CD4-positive, alpha-beta T cell (primary cell): ENCODE data around the gene TNP2. TPM values are rescaled to one million over a fixed set of nuclear protein-coding genes. Genes with fewer than 3 reads are reported as not detected.

Source experiments
- ATAC-seq: fragments of 200-7000 bp; cut with Tn5 transposase; one replicate; pipeline ENCODE4 v1.10.0; 2022; ENCODE audit warnings: mild to moderate bottlenecking; ENCODE audit not compliant: poor library complexity
- CTCF ChIA-PET: fragments of 350-600 bp; sonication (Branson Sonifier 250); formaldehyde crosslinking; loops from one replicate; lab custom pipeline; 2021; ENCODE audit warnings: antibody characterized with exemption, inconsistent platforms; lab: Charles Lee
- POLR2A ChIA-PET: fragments of 350-600 bp; sonication (Branson Sonifier 250); formaldehyde crosslinking; loops from one replicate; lab custom pipeline; 2021; ENCODE audit warnings: antibody characterized with exemption, inconsistent platforms; lab: Charles Lee
- DNase-seq, 14 experiments: peaks; one replicate each; pipeline ENCODE4 v3.0.0-alpha.2; 2013 to 2020; ENCODE audit warnings: mixed read lengths in 2 of 14
- H3K27ac ChIP-seq, 2 donors: one replicate each; pipeline versions ENCODE4 v1.5.1 to v1.7.0; 2013; ENCODE audit warnings: low read length in 2 of 2, low read depth in 1 of 2, mild to moderate bottlenecking in 1 of 2
- H3K27me3 ChIP-seq, 2 experiments: 1 replicate in 1 of 2; 2 replicates in 1 of 2; pipeline versions ENCODE4 v1.6.1 to v1.7.0; 2013; ENCODE audit warnings: low read length in 2 of 2, control low read depth in 1 of 2, mild to moderate bottlenecking in 1 of 2, moderate library complexity in 1 of 2; ENCODE audit not compliant: insufficient read depth in 2 of 2, control insufficient read depth in 1 of 2
- H3K36me3 ChIP-seq: one replicate; pipeline ENCODE4 v1.6.1; 2013; ENCODE audit warnings: low read length, control low read depth; ENCODE audit not compliant: insufficient read depth
- H3K4me1 ChIP-seq: one replicate; pipeline ENCODE4 v1.6.1; 2013; ENCODE audit warnings: low read length, control low read depth; ENCODE audit not compliant: insufficient read depth
- H3K4me3 ChIP-seq: one replicate; pipeline ENCODE4 v1.5.1; 2013; ENCODE audit warnings: mild to moderate bottlenecking, low read length, moderate library complexity
- H3K9me3 ChIP-seq, 2 experiments: 1 replicate in 1 of 2; 2 replicates in 1 of 2; pipeline versions ENCODE4 v1.6.1 to v1.7.0; 2013; ENCODE audit warnings: low read length in 2 of 2, mild to moderate bottlenecking in 2 of 2, control low read depth in 1 of 2, moderate library complexity in 1 of 2; ENCODE audit not compliant: control insufficient read depth in 1 of 2, insufficient read depth in 1 of 2
- H3K27ac Mint-ChIP-seq: one replicate; pipeline ENCODE4 v1.8.0; 2020; ENCODE audit warnings: mixed read lengths
- H3K27me3 Mint-ChIP-seq: one replicate; pipeline ENCODE4 v1.8.0; 2021; ENCODE audit warnings: mixed read lengths
- H3K36me3 Mint-ChIP-seq: one replicate; pipeline ENCODE4 v1.8.0; 2021; ENCODE audit warnings: low read depth, mixed read lengths
- H3K4me1 Mint-ChIP-seq: one replicate; pipeline ENCODE4 v1.8.0; 2021; ENCODE audit warnings: low read depth, mixed read lengths
- H3K4me3 Mint-ChIP-seq: one replicate; pipeline ENCODE4 v1.8.0; 2020; ENCODE audit warnings: mild to moderate bottlenecking, mixed read lengths
- H3K9me3 Mint-ChIP-seq: one replicate; pipeline ENCODE4 v1.8.0; 2020; ENCODE audit warnings: mixed read lengths
- intact Hi-C, 2 experiments: fragments of 100-400 bp; cut with DNase I in 1 of 2; cut with micrococcal nuclease in 1 of 2; formaldehyde crosslinking; loops; one replicate each; pipeline versions ENCODE4 v1.15.1 to v1.9.0; 2023 to 2025; cut with DNase I, micrococcal nuclease
- total RNA-seq, 174 experiments: library from RNA in 2 of 174; stranded (reverse) in 2 of 174; gene quantifications; one replicate each; pipeline ENCODE4 v1.2.3 and lab custom pipeline; 2021 to 2026
- TF ChIP-seq, protein P1 (sequence below): fragments of 200-600 bp; IDR thresholded peaks from one replicate; pipeline ENCODE4 v1.8.0; 2022; ENCODE audit warnings: antibody characterized with exemption, mild to moderate bottlenecking

The TNP2 gene
- total RNA-seq, 2 experiments from 2014 or later = not detected

DNA sequence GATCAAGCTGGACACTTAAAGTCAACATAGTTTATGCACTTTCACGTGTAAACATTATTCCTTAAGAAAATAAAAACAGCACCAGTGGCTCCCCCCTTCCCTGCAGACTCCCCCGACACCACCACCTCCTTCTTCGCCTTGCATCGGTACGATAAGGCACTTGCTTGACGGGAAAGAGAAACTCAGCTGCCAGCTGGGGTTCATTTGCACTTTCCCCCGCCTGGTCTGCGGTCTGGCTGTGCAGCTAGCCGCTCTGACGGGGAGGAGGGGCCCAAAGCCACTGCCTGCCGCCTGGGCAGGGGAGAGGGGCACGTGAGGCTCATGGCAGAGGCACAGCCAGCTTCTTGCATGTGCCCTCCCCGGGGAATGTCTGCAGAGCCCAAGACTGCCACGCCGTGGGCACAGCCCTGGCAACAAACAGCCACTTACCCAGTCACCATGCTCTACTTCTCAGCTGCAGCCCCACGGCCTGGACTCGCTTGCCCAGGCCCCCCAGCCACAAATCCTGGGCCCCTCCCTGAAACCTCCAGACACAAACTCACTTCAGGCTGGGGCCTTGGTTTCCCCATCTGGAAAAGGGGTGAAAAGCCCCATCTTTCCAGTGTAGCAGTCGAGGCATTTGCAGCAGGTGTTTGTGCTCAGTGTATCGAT is 28.5 kb upstream of the TNP2 start:
- peak overlapping the region; percentile 82 for H3K4me3 Mint-ChIP-seq
- Histone ChIP-seq H3K4me3 (peak overlapping the region; percentile 42), H3K9me3 (no peaks in the 10 kb centered on the region), H3K36me3 (no peaks in the 10 kb centered on the region), H3K4me1 (peaks cover 24% of the 10 kb centered on the region), H3K27me3 (peaks cover 0 to 3% of the 10 kb centered on the region in 2 experiments), H3K27ac (no peak overlapping the region)
- peaks cover 33% of the 10 kb centered on the region for H3K4me1 Mint-ChIP-seq
- ChIA-PET POLR2A (interaction anchor here (1.0 to 3.7 kb wide), 7 partner anchors 13 to 73 kb away, joined by 3 to 47 read pairs (median 11); partner anchors contain the start of gene SOCS1), CTCF (interaction anchor here (0.7 to 2.5 kb wide), 12 partner anchors 15 to 334 kb away, joined by 3 to 14 read pairs (median 4); partner anchors contain the start of gene SOCS1)
- ATAC-seq (peak; percentile 93), DNase-seq (peak; percentile 51 to 85 (median 65))
- H3K36me3 Mint-ChIP-seq = no peaks in the 10 kb centered on the region
- TF ChIP-seq, protein P1, sequence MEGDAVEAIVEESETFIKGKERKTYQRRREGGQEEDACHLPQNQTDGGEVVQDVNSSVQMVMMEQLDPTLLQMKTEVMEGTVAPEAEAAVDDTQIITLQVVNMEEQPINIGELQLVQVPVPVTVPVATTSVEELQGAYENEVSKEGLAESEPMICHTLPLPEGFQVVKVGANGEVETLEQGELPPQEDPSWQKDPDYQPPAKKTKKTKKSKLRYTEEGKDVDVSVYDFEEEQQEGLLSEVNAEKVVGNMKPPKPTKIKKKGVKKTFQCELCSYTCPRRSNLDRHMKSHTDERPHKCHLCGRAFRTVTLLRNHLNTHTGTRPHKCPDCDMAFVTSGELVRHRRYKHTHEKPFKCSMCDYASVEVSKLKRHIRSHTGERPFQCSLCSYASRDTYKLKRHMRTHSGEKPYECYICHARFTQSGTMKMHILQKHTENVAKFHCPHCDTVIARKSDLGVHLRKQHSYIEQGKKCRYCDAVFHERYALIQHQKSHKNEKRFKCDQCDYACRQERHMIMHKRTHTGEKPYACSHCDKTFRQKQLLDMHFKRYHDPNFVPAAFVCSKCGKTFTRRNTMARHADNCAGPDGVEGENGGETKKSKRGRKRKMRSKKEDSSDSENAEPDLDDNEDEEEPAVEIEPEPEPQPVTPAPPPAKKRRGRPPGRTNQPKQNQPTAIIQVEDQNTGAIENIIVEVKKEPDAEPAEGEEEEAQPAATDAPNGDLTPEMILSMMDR = peak; percentile 39
- H3K27ac Mint-ChIP-seq = peak overlapping the region; percentile 73
- no peaks in the 10 kb centered on the region for H3K27me3 Mint-ChIP-seq
- intact Hi-C loops = loop anchor here (1.0 to 5.0 kb wide), 3 partner anchors 40 to 327 kb away; partner anchors contain the start of gene SOCS1 (in 1 of the 2)
- no peaks in the 10 kb centered on the region for H3K9me3 Mint-ChIP-seq

DNA sequence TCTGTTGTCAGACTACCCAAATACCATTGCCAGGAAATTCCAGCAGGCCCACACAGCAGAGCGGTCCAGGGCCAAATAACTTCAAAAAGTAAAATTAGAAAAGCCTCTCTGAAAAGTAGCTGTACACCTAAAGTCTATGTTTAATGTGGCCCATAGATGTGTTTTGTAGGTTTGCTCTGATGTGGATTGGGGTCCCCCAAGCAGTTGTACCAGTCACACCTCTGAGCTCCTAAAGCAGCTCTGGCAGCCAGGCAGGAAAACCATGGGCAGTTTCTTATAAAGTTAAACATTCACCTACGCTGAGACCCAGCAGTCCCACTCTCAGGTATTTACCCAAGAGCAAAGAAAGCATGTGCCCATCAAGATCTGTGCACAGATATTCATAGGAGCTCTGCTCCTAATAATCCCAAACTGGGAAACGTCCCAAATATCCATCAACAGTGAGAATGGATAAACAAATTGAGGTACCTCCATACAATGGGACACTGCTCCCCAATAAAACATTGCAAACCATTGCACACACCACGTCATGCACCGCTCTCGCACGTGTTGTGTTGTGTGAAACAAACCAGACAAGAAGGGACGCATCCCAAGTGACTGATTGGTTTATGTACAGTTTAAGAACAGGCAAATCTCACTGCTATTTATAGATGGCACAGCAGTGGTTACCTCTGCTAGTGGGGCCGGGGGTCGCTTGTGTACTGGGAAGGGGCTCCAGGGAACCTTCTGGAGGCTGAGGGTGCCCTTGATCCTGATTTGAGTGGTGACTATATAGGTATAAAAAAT is 27.8 kb upstream of the TNP2 start:
- DNase-seq = peak in 1 of 14 experiments; percentile 15
- no peaks in the 10 kb centered on the region for H3K36me3 Mint-ChIP-seq
- H3K27me3 Mint-ChIP-seq = no peaks in the 10 kb centered on the region
- H3K9me3 ChIP-seq = no peaks in the 10 kb centered on the region
- ATAC-seq = peak; percentile 3
- intact Hi-C loops = loop anchor here (1.0 to 5.0 kb wide), 3 partner anchors 40 to 326 kb away; partner anchors contain the start of gene SOCS1 (in 1 of the 2)
- peaks cover 33% of the 10 kb centered on the region for H3K4me1 Mint-ChIP-seq
- H3K4me3 ChIP-seq = peak overlapping the region; percentile 42
- H3K4me1 ChIP-seq = peaks cover 24% of the 10 kb centered on the region
- H3K36me3 ChIP-seq = no peaks in the 10 kb centered on the region
- POLR2A ChIA-PET = interaction anchor here (1.0 to 3.7 kb wide), 7 partner anchors 14 to 72 kb away, joined by 3 to 47 read pairs (median 11); partner anchors contain the start of gene SOCS1
- H3K27ac ChIP-seq = no peak overlapping the region
- TF ChIP-seq, protein P1 = no peak
- no peaks in the 10 kb centered on the region for H3K9me3 Mint-ChIP-seq
- CTCF ChIA-PET = interaction anchor here (0.9 to 2.5 kb wide), 8 partner anchors 38 to 333 kb away, joined by 3 to 14 read pairs (median 4); partner anchors contain the start of gene SOCS1
- H3K27ac Mint-ChIP-seq = peak overlapping the region; percentile 73
- H3K27me3 ChIP-seq = peaks cover 0 to 3% of the 10 kb centered on the region in 2 experiments
- H3K4me3 Mint-ChIP-seq = peak overlapping the region; percentile 82

DNA sequence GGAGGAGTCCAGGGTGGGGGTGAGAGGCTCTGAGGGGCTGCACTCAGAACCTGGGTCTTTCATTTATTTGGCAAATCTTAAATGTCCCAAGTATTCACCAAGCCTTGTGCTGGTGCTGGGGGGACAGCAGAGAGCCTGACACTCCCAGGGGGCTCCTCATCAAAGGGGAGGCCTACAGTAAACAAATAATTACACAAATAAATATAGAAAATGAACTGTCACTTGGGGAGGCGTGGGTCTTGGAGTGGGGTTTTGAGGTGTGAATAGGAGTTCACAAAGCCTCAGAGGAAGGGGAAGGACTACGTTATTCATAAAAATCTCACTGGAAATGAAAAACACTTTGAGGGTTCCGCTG is 27.2 kb upstream of the TNP2 start:
- H3K27ac Mint-ChIP-seq = no peak overlapping the region
- DNase-seq (no peak), ATAC-seq (no peak)
- H3K4me3 ChIP-seq = no peak overlapping the region
- H3K4me1 Mint-ChIP-seq = peaks cover 33% of the 10 kb centered on the region
- no peaks in the 10 kb centered on the region for H3K27me3 Mint-ChIP-seq
- CTCF ChIA-PET = interaction anchor here (1.0 to 2.5 kb wide), 2 partner anchors 60 to 75 kb away, joined by 3 to 9 read pairs; no protein-coding TSS in a partner anchor
- intact Hi-C loops = loop anchor here (2.0 to 5.0 kb wide), 2 partner anchors 39 to 326 kb away; partner anchors contain the start of gene SOCS1 (in 1 of the 2)
- peaks cover 24% of the 10 kb centered on the region for H3K4me1 ChIP-seq
- no peaks in the 10 kb centered on the region for H3K9me3 ChIP-seq
- TF ChIP-seq, protein P1 = no peak
- H3K27ac ChIP-seq = no peak overlapping the region
- H3K36me3 ChIP-seq = no peaks in the 10 kb centered on the region
- H3K27me3 ChIP-seq = peaks cover 0 to 3% of the 10 kb centered on the region in 2 experiments
- H3K4me3 Mint-ChIP-seq = no peak overlapping the region
- H3K9me3 Mint-ChIP-seq = no peaks in the 10 kb centered on the region
- H3K36me3 Mint-ChIP-seq = no peaks in the 10 kb centered on the region
- POLR2A ChIA-PET = interaction anchor here (3.3 to 3.7 kb wide), 2 partner anchors 14 to 41 kb away, joined by 29 to 47 read pairs; partner anchors contain the start of gene SOCS1
